Germinal center (tissue), 1 donor: Measurements from ENCODE around the gene RABL6.
"Not testable (repeated sequence)": the region's sequence is repeated elsewhere in the genome, so short reads cannot be mapped to it uniquely, and the experiment has no call there.

Experiments
- DNase-seq: peaks from one replicate; pipeline ENCODE4 v3.0.0; 2012; ENCODE audit warnings: mixed read lengths, low spot score

RABL6 gene

DNA sequence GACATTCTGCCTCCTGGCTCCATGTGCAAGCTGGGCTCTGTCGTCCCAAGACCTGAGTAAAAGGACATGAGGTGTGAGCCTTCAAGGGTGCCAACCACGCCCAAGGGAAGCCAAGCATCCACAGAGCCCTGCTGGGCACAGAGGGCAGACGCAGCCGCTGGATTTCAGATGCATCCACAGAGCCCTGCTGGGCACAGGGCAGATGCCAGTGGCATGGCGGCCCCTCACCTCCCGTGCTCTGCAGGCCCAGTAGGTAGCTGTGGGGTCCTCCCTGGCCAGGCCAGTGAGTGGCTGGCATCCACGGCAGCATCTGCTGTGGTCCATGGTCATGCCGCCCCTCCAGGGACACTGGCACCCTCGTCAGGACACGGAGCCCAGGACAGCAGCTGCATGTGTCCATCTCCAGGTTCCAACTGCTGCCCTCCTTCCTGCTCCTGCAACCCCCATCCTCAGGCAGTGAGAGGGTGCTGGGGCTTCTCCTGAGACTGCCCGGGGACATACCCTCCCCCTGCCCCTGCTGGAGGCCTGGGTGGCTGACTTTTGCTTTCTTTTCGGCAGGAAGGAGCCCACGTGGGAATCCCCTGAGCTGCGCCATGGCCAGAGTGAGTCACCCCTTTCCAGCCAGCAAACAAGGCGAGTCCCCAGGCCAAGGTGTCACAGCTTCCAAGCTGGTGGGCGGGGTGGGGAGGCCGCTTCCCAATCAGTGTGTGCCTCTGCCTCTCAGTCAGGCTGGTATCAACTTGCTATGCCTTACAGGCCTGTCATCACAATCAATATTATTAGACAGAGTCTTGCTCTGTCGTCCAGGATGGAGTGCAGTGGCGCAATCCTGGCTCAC is 74.6 kb downstream of the RABL6 start:
- DNase-seq: peak; percentile 49

DNA sequence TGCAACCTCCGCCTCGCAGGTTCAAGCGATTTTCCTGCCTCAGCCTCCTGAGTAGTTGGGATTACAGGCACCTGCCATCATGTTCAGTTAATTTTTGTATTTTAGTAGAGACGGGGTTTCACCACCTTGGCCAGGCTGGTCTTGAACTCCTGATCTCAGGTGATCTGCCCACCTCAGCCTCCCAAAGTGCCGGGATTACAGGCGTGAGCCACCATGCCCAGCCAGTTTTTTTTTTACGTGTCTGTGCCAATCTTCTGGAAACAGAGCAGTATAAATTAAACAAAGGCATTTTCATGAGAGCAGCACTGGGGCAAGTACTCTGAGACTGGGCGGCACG is 75.2 kb downstream of the RABL6 start:
- not testable (repeated sequence) for DNase-seq

DNA sequence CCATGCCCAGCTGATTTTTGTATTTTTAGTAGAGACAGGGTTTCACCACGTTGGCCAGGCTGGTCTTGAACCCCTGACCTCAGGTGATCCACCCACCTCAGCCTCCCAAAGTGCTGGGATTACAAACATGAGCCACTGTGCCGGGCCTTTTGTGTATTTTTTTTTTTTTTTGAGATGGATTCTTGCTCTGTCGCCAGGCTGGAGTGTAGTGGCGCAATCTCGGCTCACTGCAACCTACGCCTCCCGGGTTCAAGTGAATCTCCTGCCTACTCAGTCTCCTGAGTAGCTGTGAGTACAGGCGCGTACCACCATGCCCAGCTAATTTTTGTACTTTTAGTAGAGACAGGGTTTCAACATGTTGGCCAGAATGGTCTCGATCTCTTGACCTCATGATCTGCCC is 75.9 kb downstream of the RABL6 start:
- not testable (repeated sequence) for DNase-seq

DNA sequence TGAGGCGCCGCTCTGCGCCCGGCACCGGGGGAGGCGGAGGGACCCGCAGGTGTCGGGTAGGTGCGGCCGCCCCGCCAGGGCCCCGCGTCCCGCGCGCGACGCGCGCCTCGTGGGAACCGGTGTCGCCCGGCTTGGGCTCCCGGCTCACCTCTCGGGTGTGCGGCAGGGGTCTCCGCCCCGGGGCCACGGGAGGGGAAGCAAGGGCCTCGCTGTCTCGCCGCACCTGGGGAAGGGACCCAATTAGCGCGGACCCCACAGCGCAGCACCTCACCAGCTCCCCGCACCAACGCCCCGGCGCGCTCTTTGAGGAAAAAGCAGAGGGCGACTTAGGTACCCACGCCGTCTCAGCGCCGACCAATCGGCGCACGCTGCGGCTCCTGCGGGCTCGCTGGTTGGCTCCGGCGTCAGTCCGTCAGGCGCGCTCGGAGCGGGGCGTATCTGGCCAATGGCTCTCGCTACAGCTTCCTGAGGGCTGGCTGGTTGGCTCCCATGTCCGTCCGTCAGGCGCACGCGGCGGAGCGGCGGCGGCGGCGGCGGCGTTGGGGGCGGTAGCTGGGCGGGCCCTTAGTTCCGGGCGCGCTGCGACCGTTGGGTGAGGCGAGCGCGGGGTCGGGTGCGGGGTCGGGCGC is 78.3 kb downstream of the RABL6 start, which contains the start of gene TRAF2:
TSS of gene TRAF2 (plus strand) at position 567 of the 629 bp plus-strand sequence. CDS start 12,225 bp downstream, outside the sequence.
- DNase-seq: peak; percentile 100

DNA sequence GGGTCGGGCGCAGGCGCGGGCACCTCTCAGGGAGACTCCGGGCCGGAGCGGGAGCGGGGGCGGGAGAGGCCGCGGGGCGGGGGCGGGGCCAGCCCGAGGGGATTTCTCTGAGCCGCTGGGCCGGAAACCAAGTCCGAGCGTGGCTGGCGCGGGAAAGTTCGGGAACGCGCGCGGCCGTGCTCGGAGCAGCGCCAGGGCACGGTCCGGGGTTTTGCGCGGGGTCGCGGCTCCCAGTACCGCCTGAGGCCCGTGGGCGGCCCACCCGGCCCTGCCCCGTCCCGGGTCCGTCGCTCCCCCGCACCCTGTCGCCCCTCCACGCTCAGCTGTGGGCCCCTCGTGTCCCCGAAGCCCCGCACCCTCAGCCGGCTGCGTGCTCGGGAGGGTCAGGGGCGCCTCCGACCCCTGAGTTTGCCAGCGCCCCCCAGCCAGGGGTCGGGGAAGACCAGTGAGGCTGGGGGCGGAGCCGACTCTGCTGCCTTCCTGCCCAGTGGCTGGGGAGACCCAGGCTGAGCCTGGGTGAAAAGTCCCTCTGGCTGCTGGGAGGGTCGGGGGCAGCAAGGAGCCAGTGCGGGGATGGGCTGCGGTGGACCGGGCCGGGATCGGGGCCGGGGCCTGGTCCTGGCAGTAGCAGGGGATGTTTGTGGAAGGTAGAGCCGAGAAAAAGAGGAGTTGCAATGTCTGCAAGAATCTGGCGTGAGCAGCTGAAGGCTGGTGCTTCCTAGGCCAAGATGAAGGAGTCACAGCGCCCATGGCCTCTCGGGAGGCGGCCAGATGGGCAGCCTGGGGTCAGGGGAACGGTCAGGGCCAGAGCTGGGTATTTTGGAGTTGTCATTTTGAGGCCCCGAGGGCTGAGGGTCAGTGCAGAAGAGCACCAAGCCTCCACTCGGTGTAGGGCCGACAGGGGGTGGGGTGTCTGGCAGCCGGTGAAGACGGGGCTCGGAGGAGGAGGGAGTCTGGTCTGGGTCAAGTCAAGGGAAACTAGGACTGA is 79.2 kb downstream of the RABL6 start:
- DNase-seq: peak; percentile 87

DNA sequence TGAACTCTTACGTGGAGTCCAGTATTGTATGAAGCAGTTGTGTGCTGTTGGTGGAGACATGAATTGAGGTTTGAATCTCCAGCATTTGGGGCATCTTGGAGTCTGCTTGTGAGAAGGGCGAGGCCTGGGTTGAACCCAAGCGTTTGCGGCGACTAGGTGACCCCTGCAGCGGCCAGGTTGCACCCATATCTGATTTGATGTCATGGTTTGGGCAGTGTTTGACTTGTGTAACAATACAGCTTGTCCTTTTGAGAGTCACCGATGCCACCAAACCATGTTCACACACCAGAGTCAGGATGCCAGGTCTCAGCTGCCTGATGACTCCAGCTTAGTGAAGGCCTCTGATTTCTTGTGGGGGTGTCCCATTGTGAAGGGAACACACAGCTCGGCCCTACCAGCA is 80.7 kb downstream of the RABL6 start:
- no peak for DNase-seq

DNA sequence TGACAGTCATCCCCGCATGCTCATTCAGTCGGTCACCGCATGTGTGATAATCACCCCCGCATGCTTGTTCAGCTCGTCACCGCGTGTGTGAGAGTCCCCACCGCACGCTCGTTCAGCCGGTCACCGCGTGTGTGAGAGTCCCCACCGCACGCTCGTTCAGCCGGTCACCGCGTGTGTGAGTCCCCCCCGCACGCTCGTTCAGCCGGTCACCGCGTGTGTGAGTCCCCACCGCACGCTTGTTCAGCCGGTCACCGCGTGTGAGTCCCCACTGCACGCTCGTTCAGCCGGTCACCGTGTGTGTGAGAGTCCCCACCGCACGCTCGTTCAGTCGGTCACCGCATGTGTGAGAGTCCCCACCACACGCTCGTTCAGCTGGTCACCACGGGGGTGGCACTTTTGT is 82.1 kb downstream of the RABL6 start:
- no peak for DNase-seq

DNA sequence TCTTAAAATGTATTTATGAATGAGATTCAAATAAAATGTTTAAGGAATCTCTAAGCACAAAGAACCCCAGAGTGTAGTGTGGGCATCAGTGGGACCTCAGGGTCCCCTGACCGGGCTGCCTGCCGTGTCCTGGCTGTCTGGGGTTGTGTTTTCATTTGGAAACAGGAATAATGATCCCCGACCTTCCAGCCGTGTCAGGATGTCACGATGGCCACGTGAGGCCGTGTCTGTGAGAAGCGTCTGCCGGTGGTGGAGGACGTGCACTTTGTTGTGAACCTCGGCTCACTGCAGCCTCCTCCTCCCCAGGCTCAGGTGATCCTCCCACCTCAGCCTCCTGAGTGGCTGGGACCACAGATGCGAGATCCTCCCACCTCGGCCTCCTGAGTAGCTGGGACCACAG is 82.9 kb downstream of the RABL6 start:
- DNase-seq: no peak
